HL-60/S4 (cell line): Measurements from ENCODE around the gene JARID2.

Source experiments
- in situ Hi-C: fragments of 300-500 bp; cut with MboI; formaldehyde crosslinking; loops from 2 replicates; pipeline ENCODE4 v1.14.3; 2022; ENCODE audit warnings: low sequenced_read_pairs

Gene JARID2

DNA sequence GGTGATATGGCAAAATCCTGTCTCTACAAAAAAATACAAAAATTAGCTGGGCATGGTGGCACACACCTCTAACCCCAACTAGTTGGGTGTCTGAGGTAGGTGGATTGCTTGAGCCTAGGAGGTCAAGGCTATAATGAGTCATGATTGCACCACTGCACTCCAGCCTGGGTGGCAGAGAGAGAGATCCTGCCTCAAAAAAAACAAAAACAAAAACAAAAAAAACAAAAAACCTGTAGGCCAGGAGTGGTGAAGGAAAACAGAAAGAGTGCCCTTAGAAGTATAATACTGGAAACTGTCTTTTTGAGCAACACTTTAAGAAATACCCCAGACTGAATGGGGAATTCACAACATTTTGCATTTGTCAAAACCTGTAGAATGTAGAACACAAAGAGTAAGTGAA lies 85.3 kb downstream of the JARID2 start:
- in situ Hi-C loops: no loop called here

DNA sequence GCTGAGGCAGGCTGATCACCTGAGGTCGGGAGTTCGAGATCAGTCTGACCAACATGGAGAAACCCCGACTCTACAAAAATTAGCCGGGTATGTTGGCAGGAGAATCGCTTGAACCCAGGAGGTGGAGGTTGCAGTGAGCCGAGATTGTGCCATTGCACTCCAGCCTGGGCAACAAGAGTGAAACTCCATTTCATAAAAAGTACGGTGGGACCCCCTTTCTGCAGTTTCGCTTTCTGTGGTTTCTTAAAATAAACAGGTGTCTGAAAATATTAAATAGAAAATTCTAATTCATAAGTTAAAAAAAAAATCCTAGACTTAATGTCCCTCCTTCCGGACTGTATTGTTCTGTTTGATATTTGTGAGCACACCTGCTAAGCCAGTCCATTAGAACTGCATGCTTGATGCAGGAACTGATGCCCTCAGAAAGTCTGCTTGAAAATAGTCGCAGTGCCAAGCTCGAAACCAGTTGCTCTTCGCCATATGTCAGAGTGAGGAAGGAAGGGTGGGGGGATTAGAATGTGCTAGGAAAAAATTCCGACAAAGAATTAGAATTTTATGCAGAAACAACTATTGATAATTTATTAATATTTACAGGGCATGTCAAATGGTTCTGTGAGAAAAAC lies 85.9 kb downstream of the JARID2 start:
- in situ Hi-C loops: no loop called here

GRCh38 chr6:15332446-15332845 lies 86.6 kb downstream of the JARID2 start:
- in situ Hi-C loops: no loop called here

DNA sequence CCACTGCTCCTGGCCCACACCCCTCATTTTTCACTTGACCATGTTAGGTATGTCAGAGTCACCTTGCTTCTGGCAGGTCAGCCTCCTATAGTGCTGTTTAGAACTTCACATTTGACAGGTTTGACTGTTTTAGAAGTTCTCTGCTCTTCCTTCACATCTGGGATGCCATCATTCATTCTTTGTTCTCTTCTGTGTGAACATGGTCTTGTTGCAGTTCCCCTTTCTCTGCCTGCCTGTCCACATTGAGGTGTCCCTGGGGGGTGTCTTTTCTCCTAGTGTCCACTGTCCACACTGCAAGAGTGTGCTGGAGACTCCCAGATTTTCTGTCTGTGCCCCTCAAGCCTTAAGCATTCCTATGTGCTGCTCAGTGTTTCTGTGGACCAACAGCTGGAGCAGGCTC lies 89.5 kb downstream of the JARID2 start:
- in situ Hi-C loops: no loop called here

- in situ Hi-C loops: no loop called here
Measured at GRCh38 chr6:15335916-15336315, 90.0 kb downstream of the JARID2 start.

DNA sequence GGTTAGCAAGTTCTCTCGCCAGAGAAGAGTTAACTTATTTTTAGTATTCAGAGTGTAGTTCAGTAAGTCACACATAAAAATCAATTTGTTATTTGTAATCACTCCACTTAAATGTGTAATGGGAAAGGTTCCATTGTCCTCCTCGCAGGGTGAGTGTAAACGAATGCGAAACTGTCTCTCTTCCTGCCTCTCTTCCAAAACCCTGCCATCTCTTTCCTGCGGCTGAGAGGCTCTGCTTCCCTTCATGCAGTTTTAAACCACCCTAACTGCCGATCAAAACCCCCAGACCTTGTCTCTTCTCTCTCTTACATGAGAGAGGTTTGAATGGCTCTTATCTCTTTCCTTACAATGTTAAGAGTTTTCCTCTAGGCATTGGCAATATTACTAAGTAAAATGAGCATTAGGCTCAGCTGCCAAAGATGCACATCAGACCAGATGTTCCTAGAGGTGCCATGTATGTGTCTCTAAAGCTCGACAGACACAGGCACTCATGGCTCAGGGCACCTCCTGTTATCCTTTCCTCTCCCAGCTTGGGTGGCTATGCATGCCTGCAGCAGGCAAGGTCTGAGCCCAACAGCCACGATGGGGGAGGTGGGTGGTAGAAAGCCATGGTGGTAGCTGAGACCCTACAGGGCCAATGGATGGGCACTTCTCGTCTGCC lies 91.2 kb downstream of the JARID2 start:
- in situ Hi-C loops: no loop called here

- in situ Hi-C loops: no loop called here
Measured at GRCh38 chr6:15337582-15337981, 91.7 kb downstream of the JARID2 start.

- in situ Hi-C loops: no loop called here
Measured at GRCh38 chr6:15338476-15338875, 92.6 kb downstream of the JARID2 start.

DNA sequence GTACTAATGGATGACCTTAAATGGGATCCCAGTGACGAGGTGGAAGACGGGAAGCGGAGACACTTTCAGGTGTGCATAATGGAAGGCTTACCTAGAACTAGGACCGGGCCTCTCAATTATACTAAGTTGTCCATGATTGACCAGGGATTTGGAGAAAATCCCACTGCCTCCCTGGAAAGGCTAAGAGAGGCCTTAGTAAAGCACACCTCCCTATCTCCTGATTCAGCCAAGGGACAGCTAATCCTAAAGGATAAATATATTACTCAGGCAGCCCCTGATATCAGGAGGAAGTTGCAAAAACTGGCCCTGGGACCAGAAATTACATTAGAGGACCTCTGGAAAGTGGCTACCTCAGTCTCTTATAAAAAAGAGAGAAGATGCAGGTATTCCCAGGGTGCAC lies 93.2 kb downstream of the JARID2 start:
- in situ Hi-C loops: no loop called here

DNA sequence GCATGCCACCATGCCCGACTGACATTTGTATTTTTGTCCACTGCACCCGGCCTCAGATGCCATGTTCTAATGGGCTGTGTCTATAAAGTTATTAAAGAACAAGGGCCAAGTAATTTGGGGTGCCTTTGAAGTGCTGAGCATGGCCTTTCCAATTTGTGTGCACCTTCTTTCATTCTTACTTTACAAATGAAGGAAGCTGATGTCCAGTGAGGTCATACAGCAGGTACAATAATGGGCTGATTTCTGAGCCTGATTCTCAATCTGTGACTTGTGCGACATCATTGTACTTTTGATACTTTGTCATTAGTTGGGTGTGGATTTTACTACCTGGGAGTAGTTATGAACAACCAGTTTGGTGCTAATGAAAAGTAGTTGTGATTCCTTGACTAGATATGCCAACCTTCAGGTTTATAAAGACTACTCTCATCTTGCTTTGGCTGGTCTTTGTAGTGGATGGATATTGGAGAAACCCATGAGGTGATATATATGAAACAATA lies 94.3 kb downstream of the JARID2 start:
- in situ Hi-C loops: no loop called here

DNA sequence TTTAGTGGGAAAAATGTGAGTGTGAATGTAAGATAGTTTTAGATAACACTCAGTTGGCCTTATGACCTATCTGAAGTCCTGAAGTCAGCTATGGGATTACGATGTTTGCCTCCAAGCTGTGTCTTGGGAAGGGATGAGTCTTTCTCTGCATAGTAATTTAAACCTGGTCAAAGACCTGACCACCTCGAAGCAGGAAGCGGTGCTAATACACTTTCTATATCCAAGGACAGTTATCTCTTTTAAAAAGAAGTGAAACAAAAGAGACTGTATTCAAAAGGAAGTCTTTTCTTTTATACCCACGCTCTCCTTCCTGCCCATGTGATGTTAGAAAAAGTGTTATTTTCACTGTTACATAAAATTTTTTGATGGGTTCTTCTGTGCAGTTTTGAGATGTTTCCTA lies 94.9 kb downstream of the JARID2 start:
- in situ Hi-C loops: no loop called here

- in situ Hi-C loops: no loop called here
Measured at GRCh38 chr6:15341311-15342001, 95.6 kb downstream of the JARID2 start.

GRCh38 chr6:15342114-15342513 lies 96.2 kb downstream of the JARID2 start:
- in situ Hi-C loops: no loop called here

- in situ Hi-C loops: no loop called here
Measured at GRCh38 chr6:15343490-15344191, 97.8 kb downstream of the JARID2 start.

GRCh38 chr6:15344192-15344519 lies 98.3 kb downstream of the JARID2 start:
- in situ Hi-C loops: no loop called here

GRCh38 chr6:15344831-15345230 lies 99.0 kb downstream of the JARID2 start:
- in situ Hi-C loops: no loop called here

DNA sequence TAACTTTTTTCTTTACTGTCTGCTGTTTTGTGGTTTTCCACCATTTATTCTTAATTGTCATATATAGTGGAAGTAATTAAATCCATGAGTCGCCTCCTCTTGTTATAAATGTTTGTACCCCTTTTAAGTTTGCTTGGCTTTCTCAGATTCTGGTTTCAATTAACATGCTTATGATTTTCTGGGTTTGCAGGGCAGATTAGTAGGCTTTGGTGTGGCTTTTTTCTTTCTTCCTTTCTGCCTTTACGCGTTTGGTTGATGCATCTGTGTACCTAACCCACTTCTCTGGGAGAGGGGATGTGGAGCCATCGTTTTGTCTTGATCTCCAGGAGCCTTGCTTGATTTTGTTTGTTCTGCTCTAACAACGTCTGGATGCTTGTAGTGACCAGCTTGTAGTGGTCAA lies 100.4 kb downstream of the JARID2 start:
- in situ Hi-C loops: no loop called here

- in situ Hi-C loops: no loop called here
Measured at GRCh38 chr6:15348528-15348927, 102.7 kb downstream of the JARID2 start.

DNA sequence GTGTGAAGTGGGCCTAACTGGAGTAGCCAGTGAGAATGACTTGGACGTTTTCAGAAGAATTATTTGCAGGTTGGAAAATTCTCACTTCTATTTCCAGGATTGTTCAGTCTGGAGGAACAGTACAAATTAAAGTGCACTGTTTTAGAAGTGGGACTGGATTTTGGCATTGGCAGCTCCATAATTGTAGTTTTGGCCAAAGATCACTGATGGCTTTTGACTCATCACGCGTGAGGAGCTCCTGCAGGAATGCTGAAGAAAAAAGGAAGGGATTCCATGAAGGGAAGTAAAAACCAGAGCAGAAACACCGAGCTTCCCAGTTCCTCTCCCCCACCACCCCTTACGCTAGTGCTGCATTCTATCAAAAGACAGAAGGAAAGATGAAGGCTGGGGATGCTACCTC lies 103.5 kb downstream of the JARID2 start:
- in situ Hi-C loops: no loop called here

- in situ Hi-C loops: no loop called here
Measured at GRCh38 chr6:15350386-15351083, 104.7 kb downstream of the JARID2 start.

- in situ Hi-C loops: no loop called here
Measured at GRCh38 chr6:15351631-15352030, 105.8 kb downstream of the JARID2 start.
